Gastrocnemius medialis (tissue), 4 donors: Measurements from ENCODE around the gene CCDC68.

Source experiments
- POLR2A ChIP-seq, 2 donors: fragments of 450-650 bp; IDR thresholded peaks; one replicate each; pipeline ENCODE4 v1.6.1; 2017; ENCODE audit warnings: antibody characterized with exemption in 2 of 2, mild to moderate bottlenecking in 2 of 2, moderate library complexity in 2 of 2
- TF ChIP-seq, protein P1 (sequence below), 5 experiments: fragments of 450-650 bp in 3 of 5; fragments of 200-600 bp in 2 of 5; sonication (generic) in 2 of 5; IDR thresholded peaks in 4 of 5; conservative IDR thresholded peaks in 1 of 5; 1 replicate in 4 of 5; 2 replicates in 1 of 5; pipeline ENCODE4 v1.5.1; 2016 to 2019; ENCODE audit warnings: antibody characterized with exemption in 5 of 5, mild to moderate bottlenecking in 3 of 5, moderate library complexity in 3 of 5

GRCh38 chr18:54939361-54939917 lies 19.8 kb downstream of the CCDC68 start:
- TF ChIP-seq POLR2A (IDR thresholded peaks at IDR 0.05): no peak
- TF ChIP-seq, protein P1, sequence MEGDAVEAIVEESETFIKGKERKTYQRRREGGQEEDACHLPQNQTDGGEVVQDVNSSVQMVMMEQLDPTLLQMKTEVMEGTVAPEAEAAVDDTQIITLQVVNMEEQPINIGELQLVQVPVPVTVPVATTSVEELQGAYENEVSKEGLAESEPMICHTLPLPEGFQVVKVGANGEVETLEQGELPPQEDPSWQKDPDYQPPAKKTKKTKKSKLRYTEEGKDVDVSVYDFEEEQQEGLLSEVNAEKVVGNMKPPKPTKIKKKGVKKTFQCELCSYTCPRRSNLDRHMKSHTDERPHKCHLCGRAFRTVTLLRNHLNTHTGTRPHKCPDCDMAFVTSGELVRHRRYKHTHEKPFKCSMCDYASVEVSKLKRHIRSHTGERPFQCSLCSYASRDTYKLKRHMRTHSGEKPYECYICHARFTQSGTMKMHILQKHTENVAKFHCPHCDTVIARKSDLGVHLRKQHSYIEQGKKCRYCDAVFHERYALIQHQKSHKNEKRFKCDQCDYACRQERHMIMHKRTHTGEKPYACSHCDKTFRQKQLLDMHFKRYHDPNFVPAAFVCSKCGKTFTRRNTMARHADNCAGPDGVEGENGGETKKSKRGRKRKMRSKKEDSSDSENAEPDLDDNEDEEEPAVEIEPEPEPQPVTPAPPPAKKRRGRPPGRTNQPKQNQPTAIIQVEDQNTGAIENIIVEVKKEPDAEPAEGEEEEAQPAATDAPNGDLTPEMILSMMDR (IDR thresholded peaks at IDR 0.05 in 4 of 5, conservative IDR thresholded peaks at IDR 0.05 in 1 of 5): no peak
